ENCODE measurements around the gene MALSU1.
A peak's percentile ranks its signal among the peaks of the same experiment; 100 is the strongest.

Gene MALSU1

GRCh38 chr7:23336799-23337283 lies 37.7 kb downstream of the MALSU1 start:
- DNase-seq: no peak

- no peak for DNase-seq
Observed at GRCh38 chr7:23337374-23337773, 38.2 kb downstream of the MALSU1 start.

- no peak for DNase-seq
Observed at GRCh38 chr7:23338439-23338838, 39.3 kb downstream of the MALSU1 start.

GRCh38 chr7:23338863-23339262 lies 39.7 kb downstream of the MALSU1 start:
- no peak for DNase-seq

GRCh38 chr7:23341846-23342598 lies 42.9 kb downstream of the MALSU1 start:
- DNase-seq: no peak

GRCh38 chr7:23343102-23343501 lies 44.0 kb downstream of the MALSU1 start:
- DNase-seq: no peak

- DNase-seq: no peak
Observed at GRCh38 chr7:23343806-23344475, 44.8 kb downstream of the MALSU1 start.

- no peak for DNase-seq
Observed at GRCh38 chr7:23345601-23346000, 46.5 kb downstream of the MALSU1 start.

- DNase-seq: no peak
Observed at GRCh38 chr7:23346316-23346715, 47.2 kb downstream of the MALSU1 start.

GRCh38 chr7:23347033-23347681 lies 48.0 kb downstream of the MALSU1 start:
- peak; percentile 46 for DNase-seq

- DNase-seq: peak; percentile 95
Observed at GRCh38 chr7:23347682-23348180, 48.6 kb downstream of the MALSU1 start.

GRCh38 chr7:23349484-23350157 lies 50.5 kb downstream of the MALSU1 start:
- peak; percentile 80 for DNase-seq

- DNase-seq: no peak
Observed at GRCh38 chr7:23350466-23350865, 51.3 kb downstream of the MALSU1 start.

GRCh38 chr7:23353172-23353571 lies 54.0 kb downstream of the MALSU1 start:
- DNase-seq: no peak

GRCh38 chr7:23356168-23356567 lies 57.0 kb downstream of the MALSU1 start:
- DNase-seq: no peak

- DNase-seq: no peak
Observed at GRCh38 chr7:23356726-23357125, 57.6 kb downstream of the MALSU1 start.

GRCh38 chr7:23357190-23358093 lies 58.3 kb downstream of the MALSU1 start:
- peak; percentile 72 for DNase-seq

- no peak for DNase-seq
Observed at GRCh38 chr7:23358152-23358674, 59.1 kb downstream of the MALSU1 start.

Data from NCI-H226 (cell line).